Heart left ventricle (tissue), 13 donors: ENCODE data around the gene RDH16.

Experiments
- CTCF ChIP-seq, 12 donors: fragments of 200-600 bp; sonication (generic) in 4 of 12; IDR thresholded peaks; one replicate each; pipeline versions ENCODE4 v1.5.0 to v1.8.0; 2018 to 2022; ENCODE audit warnings: antibody characterized with exemption in 12 of 12, mild to moderate bottlenecking in 5 of 12
- POLR2A ChIP-seq, 2 donors: fragments of 450-650 bp; IDR thresholded peaks; one replicate each; pipeline ENCODE4 v1.6.1; 2017; ENCODE audit warnings: antibody characterized with exemption in 2 of 2, mild to moderate bottlenecking in 2 of 2, moderate library complexity in 2 of 2
- donor health status: ischemic (EF 13 %, LVEDD 7.1; RV severe dilation, severe dysfunction).
- donor health status: DM: no; HTN: yes; CAD: no.
- donor health status: DM: no; HTN: no; CAD: no.
- donor health status: ischemic (EF 25% LVEDD 6.9; RV normal size, moderate dysfunction).
- donor health status: ischemic (EF 25% LVEDD 5.7; RV mildly dilated, moderate dysfunction).
- donor health status: ischemic (EF 35%, LVEDD 5.7; RV mildly dilated, moderate dysfunction).
- donor health status: nonischemic (EF 11% LVEDD 7.7; RV severe dilation, severe dysfunction).
- donor health status: DM: yes; HTN: yes; CAD: no.
- donor health status: PGD.
- donor health status: ischemic (EF 29% LVEDD 5.4; RV normal size, mild dysfunction).
- donor health status: nonischemic (EF 23%, LVEDD 6.1; RV moderate dilation, normal function).

- TF ChIP-seq CTCF (IDR thresholded peaks at IDR 0.05) (peak in 3 of 12 donors; percentile 3 to 17 (median 8)), POLR2A (IDR thresholded peaks at IDR 0.05) (no peak)
Measured at GRCh38 chr12:57006809-57007475, 49.5 kb upstream of the RDH16 start.
